GM21529 (cell line): Measurements from ENCODE around the gene RNASE7.
"Not testable (repeated sequence)": the region's sequence is repeated elsewhere in the genome, so short reads cannot be mapped to it uniquely, and the experiment has no call there.

Experiments
- ATAC-seq: cut with Tn5 transposase; IDR thresholded peaks from one replicate; pipeline ENCODE4 v1.9.1; 2021; ENCODE audit not compliant: unreplicated experiment

RNASE7 gene

DNA sequence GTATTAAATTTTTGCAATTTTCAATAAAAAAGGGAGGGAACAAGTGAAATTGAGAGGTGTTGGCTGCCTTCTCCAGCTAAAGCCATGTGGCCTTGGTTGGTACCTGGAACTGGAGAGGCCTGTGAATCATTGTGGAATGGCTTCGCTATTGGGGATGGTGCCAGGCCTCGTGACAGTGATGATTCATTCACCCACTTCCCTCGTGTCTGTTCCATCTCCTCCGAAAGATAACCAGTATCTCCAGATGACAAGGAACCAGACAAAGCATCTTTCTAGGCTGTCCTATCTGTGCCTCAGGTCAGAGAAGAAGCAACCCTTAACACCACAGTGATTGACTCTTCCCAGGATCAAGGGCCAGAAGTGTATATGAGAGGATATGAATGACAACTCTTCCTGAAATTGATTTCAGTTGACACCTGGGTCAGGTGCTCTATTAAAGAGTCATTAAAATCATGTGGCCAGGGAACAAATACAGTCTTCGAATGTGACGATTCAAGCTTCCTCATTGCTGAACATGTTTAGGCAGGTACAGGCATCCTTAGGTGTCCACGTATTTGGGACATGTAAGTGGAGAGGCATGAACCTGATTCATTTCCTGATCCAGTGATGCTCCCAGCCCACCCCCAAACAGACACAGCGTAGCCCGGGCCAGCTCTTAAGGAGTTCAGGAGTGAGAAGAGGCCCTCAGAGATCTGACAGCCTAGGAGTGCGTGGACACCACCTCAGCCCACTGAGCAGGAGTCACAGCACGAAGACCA is at the start of gene RNASE7:
Gene RNASE7, plus strand, starts transcription at position 687 of the 758 bp plus-strand sequence. CDS start 631 bp downstream, outside the sequence.
- ATAC-seq = no peak

- no peak for ATAC-seq
These were observed 45.6 kb upstream of the RNASE7 start for GRCh38 chr14:20996521-20996920.

GRCh38 chr14:20997115-20997514 is 45.0 kb upstream of the RNASE7 start:
- ATAC-seq = no peak

DNA sequence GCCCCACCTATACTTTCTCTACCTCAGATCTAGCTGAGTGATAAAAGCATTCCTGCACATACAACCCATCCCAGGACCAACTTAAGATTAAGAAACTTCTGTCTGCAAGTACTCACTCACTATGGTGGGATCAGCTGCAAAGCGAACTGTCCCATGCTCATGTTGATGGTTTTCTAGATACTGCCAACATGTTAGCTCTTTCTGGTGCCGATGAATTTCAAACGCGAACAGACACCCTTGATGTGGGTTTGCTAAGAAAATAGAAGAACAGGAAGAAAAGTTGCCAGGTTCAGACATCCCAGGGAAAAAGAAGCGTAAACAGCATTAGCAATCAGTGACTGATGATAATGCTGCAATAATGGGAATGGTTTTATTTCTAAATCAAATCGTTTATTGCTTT is 44.6 kb upstream of the RNASE7 start:
- ATAC-seq = no peak

- ATAC-seq = no peak
These were observed 44.0 kb upstream of the RNASE7 start for GRCh38 chr14:20998139-20998538.

DNA sequence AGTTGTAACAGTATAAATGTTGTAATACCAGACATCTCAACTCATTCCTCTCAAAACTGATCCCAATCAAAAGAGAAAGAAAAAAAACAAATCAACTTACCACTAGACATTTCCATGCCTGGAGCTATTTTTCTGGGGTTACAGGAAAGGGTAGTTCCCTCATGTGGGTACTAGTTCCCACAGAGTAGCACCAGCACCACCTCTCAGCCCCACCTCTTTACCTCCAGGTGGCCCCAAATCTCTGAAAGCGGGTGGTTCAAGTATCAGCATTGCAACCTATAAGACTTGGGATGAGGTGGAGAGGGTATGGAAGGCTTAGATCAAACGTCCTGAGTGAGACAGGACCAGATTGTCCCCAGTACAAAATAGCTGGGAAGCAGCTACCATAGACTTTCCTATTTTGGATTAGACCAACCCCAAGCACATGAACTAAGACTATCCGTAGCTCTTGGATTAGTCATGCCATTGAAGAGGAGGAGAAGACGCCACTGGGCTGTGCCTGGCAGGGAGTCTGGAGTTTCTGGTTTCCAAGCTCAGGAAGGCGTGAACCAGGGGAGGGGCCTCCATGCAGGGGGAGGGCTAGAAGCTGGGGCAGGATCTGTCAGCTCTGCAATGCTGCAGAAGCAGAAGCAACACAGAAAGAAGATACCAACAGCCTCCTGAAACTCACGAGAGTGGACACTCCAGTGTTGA is 43.3 kb upstream of the RNASE7 start, which contains the start of gene SLC39A2:
Gene SLC39A2, plus strand, starts transcription at position 620 of the 693 bp plus-strand sequence. CDS start 154 bp downstream, outside the sequence.
- ATAC-seq = no peak

DNA sequence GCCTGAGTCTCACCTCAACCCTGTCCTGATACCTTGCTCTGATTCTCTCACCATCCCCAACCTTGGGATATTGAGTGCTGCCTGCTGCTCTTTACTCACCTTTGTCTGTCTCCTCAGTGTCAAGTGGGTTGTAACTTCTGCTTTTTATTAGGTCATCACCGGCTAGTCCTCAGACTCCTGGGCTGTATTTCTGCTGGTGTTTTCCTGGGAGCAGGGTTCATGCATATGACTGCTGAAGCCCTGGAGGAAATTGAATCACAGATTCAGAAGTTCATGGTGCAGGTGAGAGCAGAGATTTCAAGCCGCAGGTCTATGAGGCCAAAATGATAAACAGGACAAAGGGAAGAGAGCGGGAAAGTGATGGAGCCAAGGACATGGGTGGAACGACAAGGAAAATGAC is 42.6 kb upstream of the RNASE7 start:
- ATAC-seq = no peak

DNA sequence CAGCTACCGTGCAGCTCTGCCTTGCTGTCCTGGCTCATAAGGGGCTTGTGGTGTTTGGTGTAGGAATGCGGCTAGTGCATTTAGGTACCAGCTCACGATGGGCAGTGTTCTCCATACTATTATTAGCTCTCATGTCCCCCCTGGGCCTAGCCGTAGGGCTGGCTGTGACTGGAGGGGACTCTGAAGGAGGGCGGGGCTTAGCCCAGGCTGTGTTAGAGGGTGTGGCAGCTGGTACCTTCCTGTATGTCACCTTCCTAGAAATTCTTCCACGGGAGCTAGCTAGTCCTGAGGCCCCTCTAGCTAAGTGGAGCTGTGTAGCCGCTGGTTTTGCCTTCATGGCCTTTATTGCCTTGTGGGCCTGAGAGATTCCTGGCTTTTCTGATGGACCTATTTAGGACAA is 40.9 kb upstream of the RNASE7 start:
- no peak for ATAC-seq

DNA sequence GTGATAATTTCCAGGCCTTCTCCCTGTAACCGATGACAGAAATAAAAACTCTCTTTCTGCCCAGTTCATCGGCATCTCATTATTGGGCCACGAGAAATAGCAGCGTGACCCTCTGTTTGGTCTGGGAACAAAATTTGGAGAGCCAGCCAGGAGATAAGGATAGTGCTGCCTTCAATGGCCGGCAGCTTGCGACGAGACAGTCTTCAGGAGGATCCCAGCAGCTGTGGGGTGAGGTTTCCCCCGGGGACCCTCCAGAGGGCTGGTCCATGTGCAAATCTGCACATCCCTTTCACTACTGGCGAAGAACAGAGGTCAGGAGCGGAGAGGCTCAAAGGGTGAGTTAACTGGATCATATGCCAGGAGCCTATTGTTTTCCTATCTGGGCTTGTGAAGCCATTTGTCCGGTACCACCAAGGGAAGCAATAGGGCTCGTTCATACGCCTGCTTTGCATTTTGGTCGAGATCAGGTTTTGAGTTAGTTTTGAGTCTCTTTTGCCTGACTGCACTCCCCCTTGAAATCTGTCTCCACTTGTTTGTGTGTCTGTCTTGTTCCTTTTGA is 38.3 kb upstream of the RNASE7 start:
- no peak for ATAC-seq

DNA sequence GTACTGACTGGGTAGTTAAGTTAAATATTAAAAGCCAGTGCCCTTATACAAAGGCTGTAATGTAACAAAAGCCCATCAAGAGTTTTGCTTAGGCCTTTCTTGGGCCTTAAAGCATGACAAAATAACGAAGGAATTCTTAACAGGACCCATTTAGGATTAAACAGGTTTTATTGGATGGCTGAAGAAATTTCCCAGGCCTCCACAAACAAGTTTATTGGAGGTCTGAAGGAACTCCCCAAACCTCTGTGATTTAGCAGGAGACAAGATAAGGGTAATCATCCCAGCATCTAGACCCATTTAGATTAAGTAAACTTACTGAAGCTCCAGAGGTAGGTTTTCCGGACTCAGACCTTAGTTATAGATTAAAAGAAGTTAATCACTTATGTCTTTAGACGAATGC is 32.4 kb upstream of the RNASE7 start:
- not testable (repeated sequence) for ATAC-seq

DNA sequence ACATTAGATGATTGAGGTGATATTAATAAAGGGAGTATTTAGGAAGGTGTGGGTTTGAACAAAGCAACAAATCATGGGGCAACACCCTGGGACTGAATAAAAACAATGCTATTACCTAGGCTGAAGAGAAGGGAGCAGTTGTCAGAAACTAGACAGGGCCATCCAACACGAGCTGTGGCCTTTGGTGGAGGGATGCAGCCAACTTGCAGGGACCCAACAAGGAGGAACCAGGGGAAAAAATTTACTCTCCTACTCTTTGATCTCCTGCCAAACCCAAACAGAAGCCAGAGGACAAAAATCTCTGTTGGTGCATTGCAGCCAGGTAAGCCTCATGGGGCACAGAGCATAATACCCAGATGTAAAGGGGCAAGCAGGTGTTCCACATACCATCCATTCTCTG is 31.0 kb upstream of the RNASE7 start:
- ATAC-seq = no peak

DNA sequence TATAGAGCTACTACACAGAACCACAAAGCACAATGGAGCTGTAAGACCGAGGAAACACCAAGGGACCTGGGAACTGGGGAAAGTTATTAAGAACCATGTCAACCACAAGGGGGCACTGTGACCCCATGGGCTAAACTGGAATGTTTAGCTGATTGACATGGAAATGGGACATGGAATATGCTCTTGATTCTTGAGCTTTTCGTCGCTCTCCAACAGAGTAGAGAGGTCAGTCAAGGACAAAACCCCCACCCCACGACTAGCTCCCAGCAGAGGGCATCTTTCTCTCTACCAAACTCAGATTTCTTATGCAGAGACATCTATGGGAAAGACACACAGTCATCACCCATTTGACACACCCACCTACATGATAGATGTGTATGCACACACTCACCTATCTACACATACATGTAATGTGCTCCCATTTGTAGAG is 27.4 kb upstream of the RNASE7 start:
- ATAC-seq = peak; percentile 57

GRCh38 chr14:21015312-21015711 is 26.9 kb upstream of the RNASE7 start:
- ATAC-seq = no peak

GRCh38 chr14:21016413-21017190 is 25.6 kb upstream of the RNASE7 start:
- ATAC-seq = no peak

GRCh38 chr14:21017528-21018245 is 24.5 kb upstream of the RNASE7 start:
- ATAC-seq = no peak

DNA sequence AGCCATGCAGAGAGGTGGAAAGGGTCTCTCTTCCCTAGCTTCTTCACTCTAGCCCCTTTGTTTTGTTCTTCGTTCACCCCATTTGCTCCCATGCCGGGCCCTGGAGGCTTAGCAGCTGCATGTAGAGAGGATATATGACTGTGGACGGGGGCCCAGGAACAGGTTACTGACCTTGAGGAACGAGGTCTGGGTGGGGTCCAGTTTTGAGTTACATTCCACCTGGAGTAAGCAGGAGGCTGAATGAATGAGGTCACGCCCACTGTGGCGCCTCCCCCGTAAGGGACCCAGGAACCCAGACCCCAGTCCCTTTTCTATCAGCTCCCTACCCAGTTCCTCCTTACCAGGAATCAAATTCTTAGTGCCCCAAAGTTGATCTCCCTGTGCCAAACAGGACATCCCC is 23.9 kb upstream of the RNASE7 start:
- no peak for ATAC-seq

GRCh38 chr14:21018781-21019180 is 23.4 kb upstream of the RNASE7 start:
- ATAC-seq = no peak

DNA sequence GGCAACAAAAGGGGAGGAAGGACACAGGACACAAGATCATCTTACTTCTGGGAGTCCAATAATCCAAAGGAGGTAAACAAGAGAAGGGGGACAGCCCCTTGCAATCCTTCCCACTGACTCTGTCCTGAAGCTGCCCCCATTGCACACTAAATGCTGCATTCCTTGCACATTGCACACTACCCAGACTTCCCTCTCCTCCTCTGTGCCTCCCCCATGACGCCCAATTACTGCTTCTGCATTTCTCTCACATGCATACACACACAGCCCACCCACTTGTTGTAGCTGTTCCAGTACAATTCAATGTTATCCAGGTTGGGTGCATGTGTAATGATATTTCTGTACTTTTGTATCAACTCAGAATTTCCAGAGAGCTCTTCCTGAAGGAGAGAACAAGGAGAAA is 22.8 kb upstream of the RNASE7 start:
- ATAC-seq = no peak

DNA sequence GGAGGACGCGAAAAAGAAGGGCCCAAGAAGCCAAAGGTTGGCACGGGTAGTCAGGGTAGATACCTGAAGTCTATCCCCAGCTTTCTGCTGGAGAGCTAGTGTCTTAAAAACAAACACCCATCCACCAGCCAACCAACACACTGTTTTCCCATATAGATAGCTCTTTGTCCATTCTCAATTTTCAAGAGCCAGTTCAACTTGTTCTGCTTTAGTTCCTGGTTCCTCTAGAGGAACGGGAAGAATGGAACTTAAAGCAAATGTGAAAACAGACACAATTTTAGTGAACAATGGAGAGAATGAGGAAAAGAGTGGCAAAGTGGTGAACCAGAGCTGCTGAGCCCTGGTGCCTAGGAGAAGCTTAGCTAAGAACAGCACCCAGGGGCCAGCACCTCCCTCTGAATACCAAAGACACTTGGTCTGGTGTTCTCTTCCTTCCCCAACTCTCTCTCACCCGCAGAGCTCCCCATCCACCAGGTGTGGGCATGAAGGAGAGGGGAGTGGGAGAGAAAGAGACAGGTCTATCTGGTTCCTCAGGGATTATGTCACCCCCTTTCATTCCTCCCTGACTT is 21.1 kb upstream of the RNASE7 start:
- ATAC-seq = no peak

DNA sequence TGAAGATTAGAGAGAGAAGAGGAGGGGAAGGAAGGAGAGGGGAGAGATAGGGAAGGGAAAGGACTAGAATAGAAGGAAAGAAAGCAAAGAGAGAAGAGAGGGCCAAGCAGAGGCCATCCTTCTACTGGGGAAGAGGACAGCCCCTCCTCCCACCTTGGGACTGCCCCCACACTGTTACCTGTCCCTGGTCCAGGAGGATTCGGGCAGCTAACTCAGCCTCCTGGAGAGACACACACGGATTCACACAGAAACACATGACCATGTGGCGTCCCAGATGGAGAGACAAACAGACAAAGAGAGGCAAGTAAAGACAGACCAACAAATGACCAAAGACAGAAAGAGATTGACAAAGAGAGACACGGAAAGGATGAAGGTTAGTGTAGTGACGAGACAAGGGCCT is 19.5 kb upstream of the RNASE7 start:
- ATAC-seq = no peak
